WI38 (cell line): ENCODE results near the gene INPP5K.

ENCODE experiments used
- H3K4me3 ChIP-seq: 2 replicates; pipeline ENCODE4 v1.5.1; 2011; ENCODE audit warnings: low read depth, mild to moderate bottlenecking, control low read depth, low read length
- CTCF ChIP-seq: IDR thresholded peaks from 2 replicates; pipeline ENCODE4 v1.5.1; 2012; ENCODE audit warnings: low read depth, mild to moderate bottlenecking, control low read depth, low read length

The INPP5K gene

GRCh38 chr17:1522626-1523025 is 6.2 kb upstream of the INPP5K start:
- H3K4me3 ChIP-seq: no peak overlapping the region
- no peak for TF ChIP-seq CTCF

GRCh38 chr17:1521086-1521640 is 4.8 kb upstream of the INPP5K start:
- no peak overlapping the region for H3K4me3 ChIP-seq
- TF ChIP-seq CTCF: no peak

GRCh38 chr17:1519678-1520077 is 3.3 kb upstream of the INPP5K start:
- H3K4me3 ChIP-seq: no peak overlapping the region
- TF ChIP-seq CTCF: no peak

- no peak for TF ChIP-seq CTCF
- no peak overlapping the region for H3K4me3 ChIP-seq
Measured at GRCh38 chr17:1518410-1518809, 2.0 kb upstream of the INPP5K start.

- peak; percentile 57 for TF ChIP-seq CTCF
- H3K4me3 ChIP-seq: peak overlapping the region; percentile 97
Measured at GRCh38 chr17:1515640-1516387, 598 bp downstream of the INPP5K start.

GRCh38 chr17:1512351-1512750 is 4.1 kb downstream of the INPP5K start:
- TF ChIP-seq CTCF: no peak
- H3K4me3 ChIP-seq: no peak overlapping the region

- H3K4me3 ChIP-seq: no peak overlapping the region
Measured at GRCh38 chr17:1511756-1512321, 4.6 kb downstream of the INPP5K start.

More at GRCh38 chr17:1511756-1512321, 4.6 kb downstream of the INPP5K start:
- TF ChIP-seq CTCF: no peak
